Measurements from ENCODE around the gene SH2D4B.

DNA sequence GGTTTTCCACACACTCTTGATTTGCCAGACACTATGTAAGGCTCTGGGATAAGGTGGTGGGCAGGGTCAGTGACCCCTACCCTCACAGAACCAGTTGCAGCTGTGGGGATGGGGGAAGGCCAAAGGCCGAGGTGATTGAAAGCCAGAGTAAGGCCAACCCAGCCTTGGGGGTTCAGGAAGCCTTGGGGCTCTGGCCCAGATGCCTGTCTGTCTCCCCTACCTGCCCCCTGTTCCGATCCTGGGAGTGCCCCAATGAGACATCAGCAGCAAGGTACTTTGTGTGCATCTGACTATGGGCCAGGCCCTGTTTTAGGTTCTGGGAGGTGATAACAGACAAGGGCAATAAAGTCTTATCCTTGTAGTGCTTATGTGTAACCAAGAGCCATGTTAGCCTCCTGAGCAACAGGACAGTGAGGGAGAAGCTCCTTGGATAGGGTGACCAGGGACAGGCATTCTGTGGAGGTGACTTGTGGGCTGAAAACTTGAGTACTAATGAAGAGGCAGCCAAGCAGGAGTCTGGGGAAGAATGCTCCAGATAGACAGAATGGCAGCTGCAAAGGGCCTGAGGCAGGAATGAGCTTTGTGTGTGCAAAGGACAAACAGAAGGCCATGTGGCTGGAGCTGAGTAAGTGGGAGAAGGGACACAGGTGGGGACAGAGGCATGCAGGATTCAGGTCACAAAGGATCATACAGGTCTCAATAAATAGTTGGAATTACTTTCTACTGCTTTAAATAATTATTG, 48.2 kb upstream of the SH2D4B start:
- TF ChIP-seq, protein P1, sequence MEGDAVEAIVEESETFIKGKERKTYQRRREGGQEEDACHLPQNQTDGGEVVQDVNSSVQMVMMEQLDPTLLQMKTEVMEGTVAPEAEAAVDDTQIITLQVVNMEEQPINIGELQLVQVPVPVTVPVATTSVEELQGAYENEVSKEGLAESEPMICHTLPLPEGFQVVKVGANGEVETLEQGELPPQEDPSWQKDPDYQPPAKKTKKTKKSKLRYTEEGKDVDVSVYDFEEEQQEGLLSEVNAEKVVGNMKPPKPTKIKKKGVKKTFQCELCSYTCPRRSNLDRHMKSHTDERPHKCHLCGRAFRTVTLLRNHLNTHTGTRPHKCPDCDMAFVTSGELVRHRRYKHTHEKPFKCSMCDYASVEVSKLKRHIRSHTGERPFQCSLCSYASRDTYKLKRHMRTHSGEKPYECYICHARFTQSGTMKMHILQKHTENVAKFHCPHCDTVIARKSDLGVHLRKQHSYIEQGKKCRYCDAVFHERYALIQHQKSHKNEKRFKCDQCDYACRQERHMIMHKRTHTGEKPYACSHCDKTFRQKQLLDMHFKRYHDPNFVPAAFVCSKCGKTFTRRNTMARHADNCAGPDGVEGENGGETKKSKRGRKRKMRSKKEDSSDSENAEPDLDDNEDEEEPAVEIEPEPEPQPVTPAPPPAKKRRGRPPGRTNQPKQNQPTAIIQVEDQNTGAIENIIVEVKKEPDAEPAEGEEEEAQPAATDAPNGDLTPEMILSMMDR (IDR thresholded peaks at IDR 0.05): no peak
- no peak for TF ChIP-seq POLR2A (IDR thresholded peaks at IDR 0.05)

All from esophagus squamous epithelium (tissue), 4 donors.